Hematopoietic multipotent progenitor cell treated with erythropoietin and hydrocortisone succinate and interleukin-3 and kit ligand, for 17 days (in vitro differentiated cells): ENCODE measurements around the gene TNS1.

Experiments used
- DNase-seq: peaks from one replicate; pipeline ENCODE4 v3.0.0-alpha.2; 2015; ENCODE audit warnings: low spot score

Gene TNS1

GRCh38 chr2:217897091-217897715 lies 105.6 kb downstream of the TNS1 start:
- no peak for DNase-seq

GRCh38 chr2:217895070-217895635 lies 107.6 kb downstream of the TNS1 start:
- no peak for DNase-seq

- DNase-seq = no peak
Observed at GRCh38 chr2:217893440-217893839, 109.4 kb downstream of the TNS1 start.

GRCh38 chr2:217892560-217892959 lies 110.2 kb downstream of the TNS1 start:
- DNase-seq = no peak

GRCh38 chr2:217890445-217890844 lies 112.3 kb downstream of the TNS1 start:
- DNase-seq = no peak

GRCh38 chr2:217889656-217890055 lies 113.1 kb downstream of the TNS1 start:
- DNase-seq = no peak

- DNase-seq = peak; percentile 72
Observed at GRCh38 chr2:217887841-217888701, 114.7 kb downstream of the TNS1 start.

GRCh38 chr2:217886720-217887309 lies 116.0 kb downstream of the TNS1 start:
- DNase-seq = peak; percentile 92

GRCh38 chr2:217886091-217886490 lies 116.7 kb downstream of the TNS1 start:
- no peak for DNase-seq

GRCh38 chr2:217884985-217885384 lies 117.8 kb downstream of the TNS1 start:
- no peak for DNase-seq

GRCh38 chr2:217880891-217881290 lies 121.9 kb downstream of the TNS1 start:
- DNase-seq = no peak

- peak; percentile 36 for DNase-seq
Observed at GRCh38 chr2:217880287-217880889, 122.4 kb downstream of the TNS1 start.

GRCh38 chr2:217878915-217879590 lies 123.7 kb downstream of the TNS1 start:
- DNase-seq = no peak

GRCh38 chr2:217877866-217878265 lies 124.9 kb downstream of the TNS1 start:
- no peak for DNase-seq

GRCh38 chr2:217876253-217876570 lies 126.6 kb downstream of the TNS1 start:
- no peak for DNase-seq

GRCh38 chr2:217875556-217876252 lies 127.1 kb downstream of the TNS1 start:
- no peak for DNase-seq

- no peak for DNase-seq
Observed at GRCh38 chr2:217875138-217875537, 127.7 kb downstream of the TNS1 start.

- DNase-seq = peak; percentile 45
Observed at GRCh38 chr2:217873371-217873770, 129.4 kb downstream of the TNS1 start.

GRCh38 chr2:217872319-217872718 lies 130.5 kb downstream of the TNS1 start:
- DNase-seq = no peak

- no peak for DNase-seq
Observed at GRCh38 chr2:217870528-217871011, 132.2 kb downstream of the TNS1 start.

- no peak for DNase-seq
Observed at GRCh38 chr2:217868911-217869334, 133.9 kb downstream of the TNS1 start.
